GM08714 (cell line): ENCODE data around the gene TMC3.

ENCODE experiments used
- H3K4me3 ChIP-seq: fragments of 200-500 bp; sonication (Bioruptor generic); 2 replicates; pipeline ENCODE4 v1.5.1; 2014; ENCODE audit warnings: mild to moderate bottlenecking, low read length, inconsistent platforms
- ZNF274 ChIP-seq: IDR thresholded peaks from 2 replicates; pipeline ENCODE4 v1.6.1; 2012; ENCODE audit warnings: mild to moderate bottlenecking, low read depth, low read length

TMC3 gene

GRCh38 chr15:81295486-81296121 is 78.4 kb downstream of the TMC3 start:
- no peak for TF ChIP-seq ZNF274
- peak overlapping the region; percentile 50; the same call in 1 of the 2 replicates for H3K4me3 ChIP-seq

- peak overlapping the region; percentile 21; the same call in 1 of the 2 replicates for H3K4me3 ChIP-seq
- no peak for TF ChIP-seq ZNF274
Observed at GRCh38 chr15:81294516-81294880, 79.5 kb downstream of the TMC3 start.

- peak overlapping the region; percentile 70; the same call in 1 of the 2 replicates for H3K4me3 ChIP-seq
- no peak for TF ChIP-seq ZNF274
Observed at GRCh38 chr15:81293728-81294515, 80.1 kb downstream of the TMC3 start.

GRCh38 chr15:81292523-81293001 is 81.5 kb downstream of the TMC3 start:
- peak overlapping the region; percentile 70; the same call in 1 of the 2 replicates for H3K4me3 ChIP-seq
- TF ChIP-seq ZNF274: no peak

GRCh38 chr15:81291916-81292522 is 82.0 kb downstream of the TMC3 start:
- no peak for TF ChIP-seq ZNF274
- peak overlapping the region; percentile 16; the same call in 1 of the 2 replicates for H3K4me3 ChIP-seq

- no peak for TF ChIP-seq ZNF274
- no peak overlapping the region for H3K4me3 ChIP-seq
Observed at GRCh38 chr15:81289910-81290309, 84.1 kb downstream of the TMC3 start.

- H3K4me3 ChIP-seq: no peak overlapping the region
- TF ChIP-seq ZNF274: no peak
Observed at GRCh38 chr15:81288616-81289015, 85.4 kb downstream of the TMC3 start.

GRCh38 chr15:81288040-81288439 is 86.0 kb downstream of the TMC3 start:
- no peak overlapping the region for H3K4me3 ChIP-seq
- no peak for TF ChIP-seq ZNF274

- no peak for TF ChIP-seq ZNF274
- H3K4me3 ChIP-seq: no peak overlapping the region
Observed at GRCh38 chr15:81286621-81287121, 87.3 kb downstream of the TMC3 start.

GRCh38 chr15:81285461-81285860 is 88.6 kb downstream of the TMC3 start:
- no peak overlapping the region for H3K4me3 ChIP-seq
- TF ChIP-seq ZNF274: no peak

GRCh38 chr15:81284256-81285031 is 89.6 kb downstream of the TMC3 start:
- TF ChIP-seq ZNF274: no peak
- H3K4me3 ChIP-seq: no peak overlapping the region

GRCh38 chr15:81282911-81283310 is 91.1 kb downstream of the TMC3 start:
- TF ChIP-seq ZNF274: no peak
- H3K4me3 ChIP-seq: no peak overlapping the region

GRCh38 chr15:81282606-81282895 is 91.5 kb downstream of the TMC3 start:
- no peak overlapping the region for H3K4me3 ChIP-seq

More at GRCh38 chr15:81282606-81282895, 91.5 kb downstream of the TMC3 start:
- TF ChIP-seq ZNF274: no peak
